Lower leg skin (tissue), 3 donors: ENCODE data around the gene DCAF15.
"Not testable (repeated sequence)": the region's sequence is repeated elsewhere in the genome, so short reads cannot be mapped to it uniquely, and the experiment has no call there.

Experiments used
- CTCF ChIP-seq, 3 donors: fragments of 450-650 bp; IDR thresholded peaks; one replicate each; pipeline ENCODE4 v1.5.1; 2016; ENCODE audit warnings: antibody characterized with exemption in 3 of 3, mild to moderate bottlenecking in 3 of 3, moderate library complexity in 2 of 3
- POLR2A ChIP-seq, 2 donors: fragments of 450-650 bp; IDR thresholded peaks; one replicate each; pipeline ENCODE4 v1.6.1; 2016 to 2017; ENCODE audit warnings: antibody characterized with exemption in 2 of 2, mild to moderate bottlenecking in 1 of 2, moderate library complexity in 1 of 2

- not testable (repeated sequence) for TF ChIP-seq CTCF, POLR2A (IDR thresholded peaks at IDR 0.05)
Measured at GRCh38 chr19:13922118-13922517, 30.2 kb upstream of the DCAF15 start.
